WI38 (cell line): Measurements from ENCODE around the gene MATR3.

Experiments used
- H3K4me3 ChIP-seq: 2 replicates; pipeline ENCODE4 v1.5.1; 2011; ENCODE audit warnings: low read depth, mild to moderate bottlenecking, control low read depth, low read length
- TF ChIP-seq, protein P1 (sequence below): IDR thresholded peaks from 2 replicates; pipeline ENCODE4 v1.5.1; 2012; ENCODE audit warnings: low read depth, mild to moderate bottlenecking, control low read depth, low read length

MATR3 gene

DNA sequence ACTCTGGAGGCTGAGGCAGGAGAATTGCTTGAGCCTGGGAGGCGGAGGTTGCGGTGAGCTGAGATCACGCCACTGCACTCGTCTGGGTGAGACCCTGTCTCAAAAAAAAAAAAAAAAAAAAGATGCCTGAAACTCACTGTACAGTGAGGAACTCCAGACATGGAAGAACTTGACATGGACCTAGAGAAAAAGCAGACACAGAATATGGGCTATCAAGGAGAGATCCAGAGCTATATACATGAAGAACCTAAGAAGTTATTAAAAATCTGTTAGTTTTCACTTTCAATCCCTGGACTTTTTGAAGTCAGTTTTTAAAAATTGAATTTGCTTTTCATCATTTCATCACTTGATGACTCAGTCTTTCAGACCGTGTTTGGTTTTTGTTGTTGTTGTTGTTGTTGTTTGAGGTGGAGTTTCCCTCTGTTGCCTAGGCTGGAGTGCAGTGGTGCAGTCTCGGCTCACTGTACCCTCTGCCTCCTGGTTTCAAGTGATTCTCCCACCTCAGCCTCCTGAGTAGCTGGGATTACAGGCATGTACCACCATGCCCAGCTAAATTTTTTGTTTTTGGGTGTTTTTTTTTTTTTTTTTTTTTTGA lies 68.4 kb downstream of the MATR3 start:
- TF ChIP-seq, protein P1, sequence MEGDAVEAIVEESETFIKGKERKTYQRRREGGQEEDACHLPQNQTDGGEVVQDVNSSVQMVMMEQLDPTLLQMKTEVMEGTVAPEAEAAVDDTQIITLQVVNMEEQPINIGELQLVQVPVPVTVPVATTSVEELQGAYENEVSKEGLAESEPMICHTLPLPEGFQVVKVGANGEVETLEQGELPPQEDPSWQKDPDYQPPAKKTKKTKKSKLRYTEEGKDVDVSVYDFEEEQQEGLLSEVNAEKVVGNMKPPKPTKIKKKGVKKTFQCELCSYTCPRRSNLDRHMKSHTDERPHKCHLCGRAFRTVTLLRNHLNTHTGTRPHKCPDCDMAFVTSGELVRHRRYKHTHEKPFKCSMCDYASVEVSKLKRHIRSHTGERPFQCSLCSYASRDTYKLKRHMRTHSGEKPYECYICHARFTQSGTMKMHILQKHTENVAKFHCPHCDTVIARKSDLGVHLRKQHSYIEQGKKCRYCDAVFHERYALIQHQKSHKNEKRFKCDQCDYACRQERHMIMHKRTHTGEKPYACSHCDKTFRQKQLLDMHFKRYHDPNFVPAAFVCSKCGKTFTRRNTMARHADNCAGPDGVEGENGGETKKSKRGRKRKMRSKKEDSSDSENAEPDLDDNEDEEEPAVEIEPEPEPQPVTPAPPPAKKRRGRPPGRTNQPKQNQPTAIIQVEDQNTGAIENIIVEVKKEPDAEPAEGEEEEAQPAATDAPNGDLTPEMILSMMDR = no peak
- H3K4me3 ChIP-seq = no peak overlapping the region

DNA sequence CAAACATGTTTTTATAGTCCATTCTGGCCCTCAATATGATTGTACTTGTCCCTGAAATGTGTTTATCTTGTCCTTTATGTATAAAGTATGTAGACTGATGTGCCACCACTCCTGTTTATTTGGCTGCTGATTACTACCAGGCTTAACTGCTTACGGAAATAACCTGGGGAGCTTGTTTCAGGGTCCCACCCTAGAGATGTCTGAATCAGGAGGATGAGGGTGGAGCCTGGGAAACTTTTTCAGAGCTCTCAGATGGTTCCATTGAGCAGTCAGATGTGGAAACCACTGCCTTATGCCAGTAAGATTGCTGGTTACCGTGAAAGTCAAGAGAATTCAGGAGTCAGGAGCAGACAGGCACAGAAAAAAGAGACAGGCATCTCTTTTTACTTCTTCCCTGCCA lies 70.4 kb downstream of the MATR3 start:
- no peak overlapping the region for H3K4me3 ChIP-seq
- TF ChIP-seq, protein P1 = no peak

DNA sequence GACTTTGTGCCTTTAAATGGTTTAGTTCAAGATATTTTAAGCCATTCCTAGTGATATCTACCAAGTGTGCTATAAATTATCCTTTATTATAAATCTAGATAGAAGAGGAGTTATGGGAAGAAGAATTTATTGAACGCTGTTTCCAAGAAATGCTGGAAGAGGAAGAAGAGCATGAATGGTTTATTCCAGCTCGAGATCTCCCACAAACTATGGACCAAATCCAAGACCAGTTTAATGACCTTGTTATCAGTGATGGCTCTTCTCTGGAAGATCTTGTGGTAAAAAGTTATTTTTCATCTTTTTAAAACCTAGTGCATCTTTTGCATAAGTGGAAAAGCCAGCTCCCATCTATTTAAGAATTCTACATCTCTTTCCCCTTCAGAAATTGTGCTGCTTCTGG lies 70.9 kb downstream of the MATR3 start:
- TF ChIP-seq, protein P1 = no peak
- H3K4me3 ChIP-seq = no peak overlapping the region

DNA sequence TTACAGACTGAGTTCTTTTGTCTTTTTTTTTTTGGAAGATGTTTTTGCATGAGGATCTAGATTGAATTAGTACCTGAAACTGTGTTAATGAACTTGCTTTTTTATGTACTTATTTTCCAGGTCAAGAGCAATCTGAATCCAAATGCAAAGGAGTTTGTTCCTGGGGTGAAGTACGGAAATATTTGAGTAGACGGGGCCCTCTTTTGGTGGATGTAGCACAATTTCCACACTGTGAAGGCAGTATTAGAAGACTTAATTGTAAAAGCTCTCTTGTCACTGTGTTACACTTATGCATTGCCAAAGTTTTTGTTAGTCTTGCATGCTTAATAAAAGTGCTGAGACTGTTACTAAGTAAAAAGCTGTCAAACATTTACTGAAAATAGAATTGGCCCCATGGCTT lies 75.1 kb downstream of the MATR3 start:
- no peak overlapping the region for H3K4me3 ChIP-seq
- TF ChIP-seq, protein P1 = no peak

DNA sequence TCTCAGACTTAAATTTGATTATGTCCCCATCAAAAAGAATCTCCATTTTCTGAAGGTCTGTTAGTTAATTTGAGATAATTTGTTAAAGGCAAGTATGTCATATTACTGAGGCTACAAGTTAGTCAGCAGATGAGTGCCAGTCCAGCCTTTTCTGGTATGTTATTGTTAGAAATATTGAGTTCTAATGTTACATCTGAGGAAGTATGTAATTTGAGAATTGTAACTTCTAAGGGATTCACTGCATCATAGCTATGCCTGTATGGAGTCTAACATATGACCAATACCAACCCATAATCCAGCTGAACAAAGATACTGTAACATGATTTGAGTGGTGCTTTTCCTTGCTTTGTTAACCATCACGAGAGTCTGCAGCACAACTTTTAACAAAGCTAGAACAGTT lies 75.6 kb downstream of the MATR3 start:
- H3K4me3 ChIP-seq = no peak overlapping the region
- TF ChIP-seq, protein P1 = no peak

DNA sequence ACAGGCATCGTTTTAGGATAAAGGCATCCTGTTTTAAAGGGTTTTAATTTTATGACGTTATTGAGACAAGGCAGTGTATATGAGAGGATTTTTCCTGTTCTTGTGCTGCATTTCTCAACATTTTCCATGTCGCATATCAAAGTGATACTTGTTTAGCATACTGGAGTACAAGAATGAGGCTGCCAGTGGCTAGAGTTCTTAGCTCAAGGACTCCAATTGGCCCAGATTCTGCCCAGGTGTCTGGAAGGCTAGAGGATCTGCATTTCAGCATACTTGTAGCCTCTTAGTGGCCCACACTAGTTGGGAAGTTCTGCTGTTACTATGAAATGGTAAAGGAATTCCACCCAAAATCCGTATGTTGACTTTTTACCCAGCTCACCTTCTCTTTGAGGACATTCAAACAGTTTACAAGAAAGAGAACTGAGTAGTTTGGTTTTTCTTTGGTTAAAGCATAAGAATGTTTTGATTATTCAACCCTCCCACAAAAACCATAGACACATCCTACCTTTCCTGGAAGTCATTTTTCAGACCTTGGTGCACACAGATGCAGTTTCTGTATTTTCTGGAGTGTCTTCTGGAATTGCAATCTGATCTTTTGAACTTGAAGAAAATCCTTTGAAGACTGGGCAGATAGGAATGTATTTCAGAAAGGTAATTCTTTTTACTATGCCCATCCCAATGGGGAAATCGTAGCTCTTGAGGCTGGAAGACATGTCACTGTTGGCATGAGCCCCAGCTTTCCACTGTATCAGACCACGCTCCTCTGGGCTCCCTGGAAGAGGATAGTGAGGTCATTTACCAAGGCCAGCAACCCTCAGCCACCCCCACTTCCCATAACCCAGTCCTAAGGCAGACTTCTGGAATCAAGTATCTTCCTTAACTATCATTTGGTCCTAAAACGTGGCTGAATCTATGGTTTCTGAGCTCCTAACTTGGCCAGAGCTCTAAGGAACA lies 78.2 kb downstream of the MATR3 start:
- TF ChIP-seq, protein P1 = no peak

DNA sequence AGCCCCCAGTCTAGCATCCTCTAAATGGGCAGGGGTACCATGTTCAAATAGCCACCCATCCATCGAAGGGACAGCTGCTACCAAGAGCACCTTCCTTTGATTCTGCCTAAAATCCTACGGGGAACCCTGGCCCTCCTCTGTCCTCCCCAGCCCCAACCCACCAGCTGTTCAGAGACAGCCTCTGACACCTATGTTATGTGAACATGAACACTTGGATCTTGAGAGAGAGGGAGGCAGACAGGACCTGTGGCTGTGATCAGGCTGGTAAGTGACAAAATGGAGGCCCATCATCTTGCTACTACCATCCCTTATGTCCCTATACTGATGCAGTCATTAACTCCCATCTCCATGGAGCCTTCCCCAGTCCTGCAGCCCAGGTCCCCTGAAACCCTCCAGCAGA lies 81.4 kb downstream of the MATR3 start:
- TF ChIP-seq, protein P1 = no peak
- no peak overlapping the region for H3K4me3 ChIP-seq

More for the DNA sequence above, 78.2 kb downstream of the MATR3 start:
- no peak overlapping the region for H3K4me3 ChIP-seq
